ENCODE data around the gene GEMIN8. TPM values are rescaled to one million over a fixed set of nuclear protein-coding genes. Genes with fewer than 3 reads are reported as not detected.

Gene GEMIN8
- total and polyA plus RNA-seq, 2 of the 8 experiments (the other 6 are each of a cell fraction or from before 2014, with no cell fraction given), result 18.2 to 31.4 TPM

- Histone ChIP-seq H3K9ac (replicated peaks in 1 of 4; ENCODE audit: extremely low read depth in 1 of 4, low read depth in 3 of 4, low read length in 3 of 4) (no peak overlapping the region), H4K5ac (ENCODE audit: insufficient read length, low read depth, low read length) (no peak overlapping the region), H2BK15ac (ENCODE audit: low read length) (no peak overlapping the region), H3K23ac (ENCODE audit: insufficient read length) (no peak overlapping the region), H2BK20ac (ENCODE audit: low read length) (no peak overlapping the region), H2BK5ac (ENCODE audit: low read depth, low read length) (no peak overlapping the region), H3K9me3 (ENCODE audit: insufficient read depth in 2 of 2, low read depth in 1 of 2, low read length in 1 of 2) (no peaks in the 10 kb centered on the region), H3K14ac (ENCODE audit: insufficient read length) (no peak overlapping the region), H4K8ac (ENCODE audit: extremely low read depth, insufficient read depth, low read length) (no peak overlapping the region), H4K91ac (replicated peaks; ENCODE audit: insufficient read length, low read length) (no peak overlapping the region), H3K79me2 (ENCODE audit: control insufficient read depth in 1 of 2, insufficient read depth in 2 of 2, low read length in 2 of 2) (no peaks in the 10 kb centered on the region), H3K4me3 (ENCODE audit: extremely low read depth in 1 of 4, insufficient read depth in 2 of 4, low read depth in 3 of 4, low read length in 4 of 4) (no peak overlapping the region), H2BK12ac (ENCODE audit: low read depth, low read length) (no peak overlapping the region), H3K56ac (replicated peaks; ENCODE audit: insufficient read length, low read depth, low read length) (no peak overlapping the region), H3K4me2 (ENCODE audit: insufficient read depth in 1 of 2, low read depth in 2 of 2, low read length in 2 of 2) (no peak overlapping the region), H3K27me3 (replicated peaks in 1 of 4; ENCODE audit: control insufficient read depth in 3 of 4, extremely low read depth in 1 of 4, insufficient read depth in 3 of 4, low read length in 3 of 4) (no peaks in the 10 kb centered on the region), H2BK120ac (replicated peaks; ENCODE audit: low read depth, low read length) (no peak overlapping the region), H3K36me3 (ENCODE audit: control insufficient read depth in 2 of 4, insufficient read depth in 4 of 4, low read length in 3 of 4) (no peaks in the 10 kb centered on the region), H3K18ac (ENCODE audit: extremely low read depth, low read length) (no peak overlapping the region), H3K23me2 (ENCODE audit: low read depth, low read length) (no peaks in the 10 kb centered on the region), H3K4ac (replicated peaks; ENCODE audit: insufficient read length, low read depth, low read length) (no peak overlapping the region), H3K27ac (ENCODE audit: low read depth, low read length) (no peak overlapping the region), H3K79me1 (ENCODE audit: low read depth, low read length) (no peaks in the 10 kb centered on the region), H2AK5ac (ENCODE audit: low read depth, low read length) (no peak overlapping the region), H2AFZ (ENCODE audit: low read length) (no peak overlapping the region), H3K4me1 (replicated peaks in 1 of 4; ENCODE audit: control insufficient read depth in 3 of 4, insufficient read depth in 4 of 4, low read length in 3 of 4) (peaks cover 0 to 2% (median 0%) of the 10 kb centered on the region in 4 experiments; a peak in 1 of 7 replicates), H4K20me1 (replicated peaks in 1 of 2; ENCODE audit: control insufficient read depth in 1 of 2, insufficient read depth in 2 of 2, low read length in 2 of 2) (no peaks in the 10 kb centered on the region)
- ChIA-PET POLR2A (ENCODE audit: partially characterized antibody) (no interaction called here), CTCF (ENCODE audit: partially characterized antibody) (no interaction called here)
- DNase-seq (ENCODE audit: low read depth in 1 of 2, low spot score in 2 of 2) (no peak), FAIRE-seq (no peak)
- WGBS, 2 experiments (ENCODE audit: extremely low coverage in 1 of 2, insufficient coverage in 1 of 2, insufficient read length in 1 of 2, insufficient replicate concordance in 2 of 2, low coverage in 1 of 2, low lambda C conversion rate in 2 of 2, missing lambda C conversion rate in 1 of 2), result 90% methylated on average over 1 of the region's 1 CpG; no CpG with 5 or more reads in 1 of the 2 experiments
- TF ChIP-seq, protein P1, sequence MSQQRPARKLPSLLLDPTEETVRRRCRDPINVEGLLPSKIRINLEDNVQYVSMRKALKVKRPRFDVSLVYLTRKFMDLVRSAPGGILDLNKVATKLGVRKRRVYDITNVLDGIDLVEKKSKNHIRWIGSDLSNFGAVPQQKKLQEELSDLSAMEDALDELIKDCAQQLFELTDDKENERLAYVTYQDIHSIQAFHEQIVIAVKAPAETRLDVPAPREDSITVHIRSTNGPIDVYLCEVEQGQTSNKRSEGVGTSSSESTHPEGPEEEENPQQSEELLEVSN (IDR thresholded peaks at IDR 0.05), result no peak
- TF ChIP-seq POLR2A (IDR thresholded peaks at IDR 0.05; ENCODE audit: control extremely low read depth in 1 of 2, low read depth in 2 of 2, low read length in 2 of 2) (no peak), KDM4A (IDR thresholded peaks at IDR 0.05; ENCODE audit: low read depth, low read length, severe bottlenecking) (no peak)
Measured at GRCh38 chrX:14062524-14062923, 32.8 kb upstream of the GEMIN8 start.

Data from H1 (cell line).